ENCODE measurements around the gene ZBED1.

Gene ZBED1

GRCh38 chrX:2474963-2475726, 25.6 kb downstream of the ZBED1 start:
- TF ChIP-seq POLR2AphosphoS5 (IDR thresholded peaks at IDR 0.05; ENCODE audit: low read depth, low read length) = no peak
- TF ChIP-seq REST (IDR thresholded peaks at IDR 0.05; ENCODE audit: insufficient read depth in 1 of 2, low read depth in 2 of 2, low read length in 2 of 2) = no peak
- no peak for TF ChIP-seq FOXP2 (optimal IDR thresholded peaks at IDR 0.05; ENCODE audit: borderline replicate concordance, extremely low read depth, extremely low read length, insufficient read depth)
- TF ChIP-seq SIN3A (IDR thresholded peaks at IDR 0.05; ENCODE audit: borderline replicate concordance, insufficient read depth, low read length) = no peak
- no peak for TF ChIP-seq TAF1 (IDR thresholded peaks at IDR 0.05; ENCODE audit: borderline replicate concordance, insufficient read depth, low read length)

GRCh38 chrX:2474280-2474962, 26.4 kb downstream of the ZBED1 start:
- TF ChIP-seq TAF1 (IDR thresholded peaks at IDR 0.05; ENCODE audit: borderline replicate concordance, insufficient read depth, low read length) (no peak), POLR2AphosphoS5 (IDR thresholded peaks at IDR 0.05; ENCODE audit: low read depth, low read length) (no peak), FOXP2 (optimal IDR thresholded peaks at IDR 0.05; ENCODE audit: borderline replicate concordance, extremely low read depth, extremely low read length, insufficient read depth) (no peak), REST (IDR thresholded peaks at IDR 0.05; ENCODE audit: insufficient read depth in 1 of 2, low read depth in 2 of 2, low read length in 2 of 2) (no peak), SIN3A (IDR thresholded peaks at IDR 0.05; ENCODE audit: borderline replicate concordance, insufficient read depth, low read length) (no peak)

GRCh38 chrX:2471641-2472040, 29.1 kb downstream of the ZBED1 start:
- TF ChIP-seq TAF1 (IDR thresholded peaks at IDR 0.05; ENCODE audit: borderline replicate concordance, insufficient read depth, low read length) (no peak), REST (IDR thresholded peaks at IDR 0.05; ENCODE audit: insufficient read depth in 1 of 2, low read depth in 2 of 2, low read length in 2 of 2) (no peak), FOXP2 (optimal IDR thresholded peaks at IDR 0.05; ENCODE audit: borderline replicate concordance, extremely low read depth, extremely low read length, insufficient read depth) (no peak), POLR2AphosphoS5 (IDR thresholded peaks at IDR 0.05; ENCODE audit: low read depth, low read length) (no peak), SIN3A (IDR thresholded peaks at IDR 0.05; ENCODE audit: borderline replicate concordance, insufficient read depth, low read length) (no peak)

GRCh38 chrX:2469196-2469685, 31.5 kb downstream of the ZBED1 start:
- TF ChIP-seq REST (IDR thresholded peaks at IDR 0.05; ENCODE audit: insufficient read depth in 1 of 2, low read depth in 2 of 2, low read length in 2 of 2) = no peak
- no peak for TF ChIP-seq FOXP2 (optimal IDR thresholded peaks at IDR 0.05; ENCODE audit: borderline replicate concordance, extremely low read depth, extremely low read length, insufficient read depth)
- TF ChIP-seq SIN3A (IDR thresholded peaks at IDR 0.05; ENCODE audit: borderline replicate concordance, insufficient read depth, low read length) = no peak
- TF ChIP-seq TAF1 (IDR thresholded peaks at IDR 0.05; ENCODE audit: borderline replicate concordance, insufficient read depth, low read length) = no peak
- no peak for TF ChIP-seq POLR2AphosphoS5 (IDR thresholded peaks at IDR 0.05; ENCODE audit: low read depth, low read length)
